T-helper 17 cell (primary cell): ENCODE measurements around the gene SPON2. TPM values are rescaled to one million over a fixed set of nuclear protein-coding genes. Genes with fewer than 3 reads are reported as not detected.
A peak's percentile ranks its signal among the peaks of the same experiment; 100 is the strongest.

Experiments used
- ATAC-seq: fragments of 150-1000 bp; cut with Tn5 transposase; 2 replicates; pipeline ENCODE4 v1.10.0; 2021; ENCODE audit warnings: mild to moderate bottlenecking, moderate library complexity
- DNase-seq, 3 donors: peaks; one replicate each; pipeline versions ENCODE4 v3.0.0 to v3.0.0-alpha.2; 2020 to 2021
- H3K9me3 ChIP-seq: one replicate; pipeline ENCODE4 v1.7.0; 2013; ENCODE audit warnings: low read length, mild to moderate bottlenecking; ENCODE audit not compliant: control insufficient read depth, poor library complexity, severe bottlenecking
- H3K27ac Mint-ChIP-seq: one replicate; pipeline ENCODE4 v1.8.0; 2022; ENCODE audit warnings: mild to moderate bottlenecking, moderate library complexity, mixed read lengths
- H3K27me3 Mint-ChIP-seq: one replicate; pipeline ENCODE4 v1.8.0; 2022; ENCODE audit warnings: mixed read lengths
- H3K36me3 Mint-ChIP-seq: one replicate; pipeline ENCODE4 v1.8.0; 2022; ENCODE audit warnings: low read depth, mixed read lengths
- H3K4me1 Mint-ChIP-seq: one replicate; pipeline ENCODE4 v1.8.0; 2022; ENCODE audit warnings: mild to moderate bottlenecking, mixed read lengths
- H3K4me3 Mint-ChIP-seq: one replicate; pipeline ENCODE4 v1.8.0; 2022; ENCODE audit warnings: mild to moderate bottlenecking, moderate library complexity, mixed read lengths
- total RNA-seq, 4 donors: library from RNA in 2 of 4; stranded (reverse) in 2 of 4; gene quantifications; one replicate each; pipeline ENCODE4 v1.2.3 and lab custom pipeline; 2022 to 2026

The SPON2 gene
- total RNA-seq: 1 to 10 TPM; 5.2 to 7.4 TPM
- total RNA-seq (lab: John Stamatoyannopoulos, UW): 9.4 to 9.5 reads per million in 2 donors

DNA sequence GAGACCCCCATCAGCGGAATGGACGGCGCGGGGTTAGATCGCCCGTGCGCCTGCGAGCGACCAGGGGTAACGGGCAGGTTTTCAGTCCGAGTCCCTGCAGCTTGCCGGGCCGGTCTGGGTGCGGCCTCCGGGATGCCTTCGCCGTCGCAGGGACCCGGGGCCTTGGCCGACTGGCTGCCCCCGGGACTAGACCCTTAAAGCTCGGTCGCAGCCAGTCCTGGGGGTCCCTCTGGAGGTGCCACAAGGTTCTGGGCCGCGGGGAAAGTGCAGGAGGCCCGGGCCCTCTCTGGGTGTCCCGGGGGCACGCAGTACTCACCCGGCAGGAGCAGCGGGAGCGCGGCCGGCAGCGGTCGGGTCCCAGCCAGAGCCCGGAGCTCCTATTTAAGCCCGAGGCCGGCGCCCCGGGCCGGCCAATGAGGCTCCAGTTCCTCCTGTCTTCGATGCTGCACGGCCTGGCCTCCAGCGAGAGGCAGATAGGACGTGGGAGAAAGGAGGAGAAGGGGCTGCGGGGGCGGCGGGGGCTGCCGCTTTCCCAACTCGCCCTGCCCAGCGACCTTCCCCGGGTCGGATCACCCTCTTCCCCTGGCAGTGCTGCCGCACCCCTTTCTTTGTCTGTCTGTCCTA lies at the start of gene SPON2:
SPON2 (minus strand) TSS at position 356 of the 624 bp plus-strand sequence.
- H3K9me3 ChIP-seq: no peaks in the 10 kb centered on the region
- Mint-ChIP-seq H3K27me3 (peaks cover 16% of the 10 kb centered on the region), H3K27ac (no peak within 1 kb of the TSS), H3K36me3 (peaks cover 4% of the 10 kb centered on the region), H3K4me1 (peaks cover 19% of the 10 kb centered on the region), H3K4me3 (peak within 1 kb of the TSS; percentile 87)
- DNase-seq (no peak), ATAC-seq (no peak)

DNA sequence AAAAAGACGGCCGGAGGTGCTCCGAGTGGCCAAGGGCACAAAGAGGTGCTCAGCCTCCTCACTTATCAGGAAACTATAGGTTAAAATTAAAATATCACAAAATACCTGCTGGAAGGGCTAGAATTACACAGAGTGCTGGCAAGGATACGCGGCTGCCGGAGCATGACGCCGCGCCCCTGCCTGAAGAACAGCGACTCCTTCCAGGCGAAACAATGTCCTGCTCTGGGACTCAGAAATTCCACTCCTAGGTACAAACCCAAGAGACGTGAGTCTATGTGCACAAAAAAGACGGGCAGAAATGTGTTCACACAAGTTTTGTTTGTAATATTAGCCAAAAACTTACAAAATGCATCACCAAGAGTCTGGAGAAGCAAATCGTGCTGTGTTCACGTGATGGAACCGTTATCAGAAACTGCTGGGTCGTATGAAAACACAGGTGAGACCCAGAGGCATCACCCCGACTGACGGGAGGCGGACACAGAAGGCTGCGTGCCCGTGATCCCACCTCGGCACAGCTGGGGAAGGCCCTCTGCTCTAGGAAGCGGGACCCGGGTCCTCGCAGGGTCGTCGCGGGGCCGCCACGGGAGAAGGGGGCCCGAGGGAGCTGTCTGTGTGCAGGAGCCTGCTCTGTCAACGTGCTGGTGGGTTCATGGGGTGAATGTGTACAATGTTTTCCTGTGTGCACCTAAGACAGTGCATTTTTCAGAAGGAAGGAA lies 48.9 kb upstream of the SPON2 start:
- H3K36me3 Mint-ChIP-seq: peaks cover 12% of the 10 kb centered on the region
- ATAC-seq (no peak), DNase-seq (peak in 1 of 3 donors; percentile 4)
- peak overlapping the region; percentile 81 for H3K27ac Mint-ChIP-seq
- no peaks in the 10 kb centered on the region for H3K27me3 Mint-ChIP-seq
- no peaks in the 10 kb centered on the region for H3K9me3 ChIP-seq
- H3K4me1 Mint-ChIP-seq: peaks cover 38% of the 10 kb centered on the region
- no peak overlapping the region for H3K4me3 Mint-ChIP-seq

DNA sequence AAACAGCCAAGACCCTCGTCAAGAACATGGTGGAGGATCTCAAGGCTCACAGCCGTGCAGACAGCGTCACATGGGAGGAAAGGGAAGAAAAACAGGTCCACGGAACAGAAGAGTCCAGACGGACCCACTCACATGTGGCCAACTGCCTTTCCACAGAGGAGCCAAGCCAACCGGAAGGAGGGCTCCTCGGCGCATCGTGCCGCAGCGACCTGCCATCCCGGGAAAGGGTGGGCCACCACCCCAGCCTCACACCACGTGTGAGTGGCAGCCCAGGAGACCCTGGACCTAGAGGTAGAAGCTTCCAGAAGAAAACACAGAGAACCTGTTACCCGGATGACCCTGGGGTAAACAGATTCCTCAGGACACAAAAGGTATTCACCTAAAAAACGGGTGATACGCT lies 48.2 kb upstream of the SPON2 start:
- Mint-ChIP-seq H3K4me1 (peaks cover 38% of the 10 kb centered on the region), H3K4me3 (no peak overlapping the region), H3K27me3 (no peaks in the 10 kb centered on the region), H3K36me3 (peaks cover 12% of the 10 kb centered on the region), H3K27ac (peak overlapping the region; percentile 81)
- no peak for ATAC-seq
- DNase-seq: no peak
- no peaks in the 10 kb centered on the region for H3K9me3 ChIP-seq

DNA sequence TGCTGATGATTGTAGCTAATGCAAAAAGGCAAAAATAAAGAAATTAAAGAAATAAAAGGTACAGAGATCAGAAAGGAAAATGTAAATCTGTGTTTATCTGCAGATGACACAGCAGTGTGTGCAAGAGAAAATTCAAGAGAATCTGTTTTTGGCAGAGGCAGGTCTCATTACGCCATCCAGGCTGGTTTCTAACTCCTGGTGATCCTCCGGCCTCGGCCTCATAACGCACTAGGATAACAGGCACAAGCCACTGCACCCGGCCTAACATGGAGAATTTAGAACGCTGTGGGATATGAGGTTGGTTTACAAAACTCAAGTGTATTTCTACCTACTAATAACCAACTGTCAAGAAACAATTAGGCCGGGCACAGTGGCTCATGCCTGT lies 47.2 kb upstream of the SPON2 start:
- Mint-ChIP-seq H3K4me1 (peaks cover 38% of the 10 kb centered on the region), H3K36me3 (peaks cover 9% of the 10 kb centered on the region), H3K27ac (no peak overlapping the region), H3K4me3 (peak overlapping the region; percentile 45), H3K27me3 (no peaks in the 10 kb centered on the region)
- no peak for ATAC-seq
- H3K9me3 ChIP-seq: no peaks in the 10 kb centered on the region
- no peak for DNase-seq

DNA sequence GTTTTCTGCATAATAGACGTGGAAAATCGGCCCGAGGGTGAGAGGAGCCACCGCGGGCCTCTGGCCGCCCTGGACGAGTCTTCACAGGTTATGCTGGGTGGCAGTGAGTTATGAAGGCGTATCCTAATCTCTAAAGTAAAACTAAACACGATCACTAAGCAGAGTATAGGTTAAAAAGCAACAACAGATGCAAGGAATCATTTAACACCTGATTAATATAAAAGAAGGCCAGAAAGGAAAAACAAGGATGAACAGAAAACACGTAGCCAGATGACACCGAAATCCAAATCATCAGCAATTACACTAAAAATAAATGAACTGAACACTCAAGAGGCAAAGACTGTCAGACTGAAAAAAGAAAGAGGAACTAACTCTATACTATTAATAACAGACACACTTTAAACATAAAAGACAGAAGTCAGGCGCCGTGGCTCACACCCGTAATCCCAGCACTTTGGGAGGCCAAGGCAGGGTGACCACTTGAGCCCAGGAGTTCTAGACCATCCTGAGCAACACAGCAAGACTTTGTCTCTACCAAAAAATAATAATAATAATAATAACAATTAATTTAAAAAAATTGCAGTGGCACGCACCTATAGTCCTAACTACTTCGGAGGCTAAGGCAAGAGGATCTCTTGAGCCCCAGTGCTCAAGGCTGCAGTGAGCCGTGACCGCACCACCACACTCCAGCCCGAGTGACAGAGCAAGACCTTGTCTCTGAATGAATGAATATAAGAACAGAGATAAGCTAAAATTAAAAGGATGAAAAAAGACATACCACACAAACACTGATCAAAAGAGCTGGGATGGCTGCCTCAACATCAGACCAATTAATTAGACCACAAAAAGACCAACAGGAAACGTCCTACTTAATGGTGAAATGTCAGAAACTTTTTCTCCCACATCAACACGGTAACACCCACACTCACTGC lies 46.5 kb upstream of the SPON2 start:
- peak overlapping the region; percentile 43 for H3K27ac Mint-ChIP-seq
- DNase-seq (no peak), ATAC-seq (no peak)
- H3K4me3 Mint-ChIP-seq: peak overlapping the region; percentile 53
- peaks cover 4% of the 10 kb centered on the region for H3K36me3 Mint-ChIP-seq
- no peaks in the 10 kb centered on the region for H3K9me3 ChIP-seq
- H3K27me3 Mint-ChIP-seq: no peaks in the 10 kb centered on the region
- H3K4me1 Mint-ChIP-seq: peaks cover 36% of the 10 kb centered on the region

DNA sequence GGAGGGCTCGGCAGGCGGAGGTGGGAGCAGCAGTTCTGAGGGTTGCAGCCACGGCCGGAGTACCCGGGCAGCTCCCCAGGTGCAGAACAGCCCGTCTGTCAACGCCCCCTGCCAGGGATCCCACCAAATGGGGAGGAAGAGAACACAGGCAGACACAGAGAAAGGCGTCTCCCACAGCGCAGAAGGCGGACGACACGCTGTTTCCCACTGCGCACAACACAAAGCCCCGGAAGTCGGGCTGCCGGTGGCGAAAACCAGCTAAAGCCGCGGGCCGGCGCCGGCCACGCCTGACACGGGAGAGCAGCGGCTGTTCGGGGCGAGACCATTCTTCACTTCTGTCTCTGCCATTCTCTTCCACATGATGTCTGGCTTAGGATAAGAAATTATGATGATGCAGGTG lies 45.0 kb upstream of the SPON2 start:
- H3K4me3 Mint-ChIP-seq: peak overlapping the region; percentile 81
- DNase-seq: no peak
- H3K27me3 Mint-ChIP-seq: no peaks in the 10 kb centered on the region
- H3K9me3 ChIP-seq: no peaks in the 10 kb centered on the region
- H3K4me1 Mint-ChIP-seq: peaks cover 34% of the 10 kb centered on the region
- H3K27ac Mint-ChIP-seq: peak overlapping the region; percentile 62
- no peak for ATAC-seq
- peaks cover 6% of the 10 kb centered on the region for H3K36me3 Mint-ChIP-seq

DNA sequence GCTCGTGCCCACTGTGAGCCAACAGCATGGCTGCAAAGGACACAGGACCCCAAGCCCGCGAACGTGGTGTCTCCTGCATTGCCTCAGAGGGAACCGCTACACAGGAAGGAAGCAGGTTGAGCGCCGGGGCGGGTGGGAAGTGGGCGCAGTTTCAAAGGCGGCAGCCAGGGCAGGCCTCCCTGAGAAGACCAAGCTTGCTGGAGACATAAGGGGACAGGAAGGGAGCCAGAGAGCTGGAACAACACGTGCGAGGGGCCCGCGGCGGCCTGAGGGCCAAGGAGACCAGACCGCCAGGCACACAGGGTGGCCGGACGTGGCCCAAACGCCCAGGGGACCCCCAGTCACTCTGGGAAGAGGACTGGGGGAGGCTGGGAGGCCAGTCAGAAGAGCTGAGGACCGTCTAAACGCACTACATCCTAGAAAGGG lies 44.5 kb upstream of the SPON2 start:
- peak overlapping the region; percentile 81 for H3K4me3 Mint-ChIP-seq
- H3K36me3 Mint-ChIP-seq: peaks cover 6% of the 10 kb centered on the region
- peak overlapping the region; percentile 62 for H3K27ac Mint-ChIP-seq
- H3K9me3 ChIP-seq: no peaks in the 10 kb centered on the region
- no peaks in the 10 kb centered on the region for H3K27me3 Mint-ChIP-seq
- peak; percentile 35 to 53 (median 41) for DNase-seq
- ATAC-seq: peak; percentile 86
- H3K4me1 Mint-ChIP-seq: peaks cover 34% of the 10 kb centered on the region

DNA sequence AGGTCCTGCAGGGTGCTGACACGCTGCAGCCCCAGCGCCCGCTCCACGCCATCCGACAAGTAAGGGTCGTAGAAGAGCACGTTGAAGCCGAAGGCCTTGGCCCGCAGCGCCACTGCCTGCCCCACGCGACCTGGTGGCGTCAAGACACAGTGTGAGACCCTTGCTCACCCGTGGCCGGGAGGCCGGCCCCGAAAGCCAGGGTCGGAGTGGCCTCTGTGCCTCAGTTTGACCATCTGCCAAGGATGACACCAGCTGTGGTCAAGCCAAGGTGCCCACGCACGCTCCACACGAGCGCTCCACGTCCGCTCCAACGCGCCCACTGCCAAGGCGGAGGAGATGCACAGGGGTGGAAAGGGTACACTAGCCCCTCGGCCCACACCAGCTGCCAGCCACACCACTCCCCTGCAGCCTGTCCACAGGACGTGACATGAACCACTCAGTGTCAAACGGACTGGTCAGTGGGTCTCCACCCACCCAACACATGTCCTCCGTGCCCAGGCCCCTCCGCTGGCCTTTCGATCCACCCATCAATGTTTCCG lies 43.8 kb upstream of the SPON2 start:
- Mint-ChIP-seq H3K27ac (peak overlapping the region; percentile 62), H3K4me3 (peak overlapping the region; percentile 81), H3K36me3 (peaks cover 6% of the 10 kb centered on the region), H3K27me3 (no peaks in the 10 kb centered on the region), H3K4me1 (peaks cover 27% of the 10 kb centered on the region)
- H3K9me3 ChIP-seq: no peaks in the 10 kb centered on the region
- ATAC-seq (no peak), DNase-seq (peak in 1 of 3 donors; percentile 5)

DNA sequence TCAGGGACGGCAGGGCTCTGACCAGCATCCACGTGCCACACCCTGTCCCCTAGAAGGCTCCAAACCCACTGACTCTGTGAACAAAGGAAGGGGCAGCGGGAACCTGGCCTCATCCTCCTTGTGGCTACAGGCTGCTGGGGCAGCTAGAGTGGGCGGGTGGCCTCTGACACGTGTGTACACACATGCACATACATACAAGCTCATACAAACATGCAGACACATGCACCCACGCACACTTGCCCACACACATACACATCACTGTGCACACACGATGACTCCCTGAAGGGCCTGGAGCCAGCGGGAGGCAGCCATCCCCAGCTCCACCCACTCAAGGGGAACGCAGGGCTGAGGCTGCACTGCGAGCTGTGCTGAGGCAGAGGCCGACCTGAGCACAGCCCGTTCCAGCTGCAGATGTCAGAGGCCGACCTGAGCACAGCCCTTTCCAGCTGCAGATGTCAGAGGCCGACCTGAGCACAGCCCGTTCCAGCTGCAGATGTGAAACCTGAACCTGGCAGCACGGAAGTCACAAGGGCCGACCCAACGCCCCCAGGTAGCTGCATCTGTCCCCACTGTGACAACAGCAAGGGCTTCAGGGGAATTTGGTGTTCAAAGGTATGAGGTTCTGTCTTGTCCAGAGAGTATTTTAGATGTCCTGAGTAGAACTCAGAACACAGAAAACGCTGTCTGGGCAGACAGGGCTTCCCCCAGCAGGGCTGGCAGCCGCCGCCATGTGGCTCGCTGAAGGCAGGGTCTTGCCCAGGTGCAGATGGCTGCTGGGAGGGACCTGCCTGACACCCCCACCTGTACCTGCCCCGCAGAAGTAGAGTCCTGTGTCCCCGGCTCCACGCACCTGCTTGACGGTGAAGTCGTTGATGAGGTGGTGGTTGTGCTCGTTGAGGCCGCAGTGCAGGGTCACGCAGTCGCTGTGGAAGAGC lies 43.0 kb upstream of the SPON2 start:
- no peak overlapping the region for H3K27ac Mint-ChIP-seq

DNA sequence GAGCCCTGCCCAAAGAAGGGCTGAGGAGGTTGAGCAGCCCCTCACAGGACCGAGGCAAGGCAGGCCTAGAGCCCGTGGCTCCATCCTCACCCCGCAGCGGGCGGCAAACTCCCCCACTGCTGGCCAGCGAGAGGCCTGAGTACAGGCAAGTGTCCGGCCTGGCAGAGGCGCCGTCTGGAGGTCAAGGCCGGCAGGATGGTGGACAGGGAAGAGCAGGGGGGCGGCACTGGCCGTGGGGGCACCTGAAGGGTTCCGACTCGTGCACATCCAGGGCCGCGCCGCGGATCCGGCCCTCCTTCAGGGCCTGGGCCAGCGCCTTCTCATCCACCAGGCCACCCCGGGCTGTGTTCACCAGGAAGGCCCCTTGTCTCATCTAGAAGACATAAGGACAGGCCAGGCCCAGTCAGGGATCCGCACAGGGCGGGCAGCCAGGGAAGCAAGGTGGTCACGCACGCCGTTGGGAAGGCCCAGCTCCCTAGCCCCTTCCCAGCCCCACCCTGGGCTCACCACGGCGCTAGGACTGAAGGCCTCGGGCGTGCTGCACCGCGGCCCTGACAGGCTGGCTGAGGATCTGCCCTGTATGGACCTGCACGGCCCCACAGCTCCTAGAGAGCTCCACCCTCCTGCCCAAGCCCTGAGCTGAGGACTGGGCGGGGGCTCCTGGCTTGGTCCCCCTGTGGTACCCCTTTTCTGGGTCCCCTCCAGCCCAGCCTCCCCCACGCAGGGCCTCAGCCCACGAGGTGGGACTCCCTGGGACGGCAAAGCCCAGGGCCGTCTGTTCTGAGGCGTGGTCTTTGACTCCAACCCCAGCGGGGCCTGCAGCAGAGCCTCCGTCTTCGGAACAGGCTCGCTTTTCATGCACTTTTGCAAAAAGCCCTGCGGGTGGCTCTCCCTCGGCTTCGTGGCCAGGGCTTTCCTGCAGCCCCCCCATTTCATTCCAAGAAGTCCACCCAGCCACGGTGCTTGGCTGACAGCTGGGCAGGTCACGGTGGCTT lies 42.0 kb upstream of the SPON2 start:
- H3K4me1 Mint-ChIP-seq: peaks cover 22% of the 10 kb centered on the region
- DNase-seq: peak in 1 of 3 donors; percentile 7
- H3K9me3 ChIP-seq: no peaks in the 10 kb centered on the region
- peaks cover 6% of the 10 kb centered on the region for H3K36me3 Mint-ChIP-seq
- no peak for ATAC-seq
- no peak overlapping the region for H3K4me3 Mint-ChIP-seq
- no peaks in the 10 kb centered on the region for H3K27me3 Mint-ChIP-seq
- no peak overlapping the region for H3K27ac Mint-ChIP-seq

More for the DNA sequence above, 43.0 kb upstream of the SPON2 start:
- peak overlapping the region; percentile 39 for H3K4me3 Mint-ChIP-seq
- peak in 1 of 3 donors; percentile 5 for DNase-seq
- no peaks in the 10 kb centered on the region for H3K9me3 ChIP-seq
- peaks cover 6% of the 10 kb centered on the region for H3K36me3 Mint-ChIP-seq
- H3K27me3 Mint-ChIP-seq: no peaks in the 10 kb centered on the region
- peaks cover 26% of the 10 kb centered on the region for H3K4me1 Mint-ChIP-seq
- no peak for ATAC-seq

DNA sequence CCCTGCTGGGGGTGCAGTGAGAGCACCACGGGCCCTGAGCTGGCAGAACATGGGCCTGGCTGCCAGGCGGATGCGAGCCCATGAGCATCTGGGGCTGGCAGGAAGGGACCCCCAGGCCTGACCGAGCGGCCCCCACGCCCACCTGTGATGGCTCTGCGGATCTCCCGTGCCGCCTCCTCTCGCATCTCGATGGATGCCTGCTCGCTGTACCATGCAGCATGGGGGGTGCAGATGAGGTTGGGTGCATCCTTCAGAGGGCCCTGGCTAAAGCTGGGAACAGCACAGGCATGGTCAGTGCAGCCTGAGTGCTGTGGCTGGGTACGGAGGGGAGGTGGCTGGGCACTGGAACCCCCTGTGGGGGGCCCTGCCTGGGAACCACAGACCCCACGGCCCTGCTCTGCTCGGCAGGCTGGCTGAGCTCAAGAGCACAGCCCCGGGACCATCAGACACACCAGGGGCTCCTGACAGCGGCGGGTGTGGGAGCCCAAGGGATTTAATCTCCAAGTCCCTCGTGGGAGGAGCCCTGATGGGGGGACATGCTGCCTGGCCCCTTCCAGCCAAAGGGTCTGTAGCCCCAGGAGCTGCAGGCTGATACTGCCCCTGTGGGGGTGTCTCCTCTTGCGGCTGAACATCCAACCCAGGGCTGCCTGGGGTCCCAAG lies 41.1 kb upstream of the SPON2 start:
- Mint-ChIP-seq H3K27ac (no peak overlapping the region), H3K27me3 (no peaks in the 10 kb centered on the region), H3K4me1 (peaks cover 21% of the 10 kb centered on the region), H3K36me3 (peaks cover 6% of the 10 kb centered on the region), H3K4me3 (no peak overlapping the region)
- H3K9me3 ChIP-seq: no peaks in the 10 kb centered on the region
- ATAC-seq (no peak), DNase-seq (no peak)
